ENCODE results near the gene INTS3. TPM values are rescaled to one million over a fixed set of nuclear protein-coding genes. Genes with fewer than 3 reads are reported as not detected.
"Not testable (repeated sequence)": the region's sequence is repeated elsewhere in the genome, so short reads cannot be mapped to it uniquely, and the experiment has no call there.

The INTS3 gene
- total RNA-seq, 4 donors from 2014 or later: 16.1 to 28.0 (median 19.9) TPM

- Histone ChIP-seq H3K9me3 (no peaks in the 10 kb centered on the region), H3K36me3 (no peaks in the 10 kb centered on the region), H3K27ac (peak overlapping the region in 1 of 4 donors; percentile 13), H3K4me3 (no peak overlapping the region), H3K4me1 (peaks cover 30 to 33% of the 10 kb centered on the region in 2 donors), H3K27me3 (no peaks in the 10 kb centered on the region)
- in situ Hi-C loops (cut with MboI; ENCODE audit: low sequenced_read_pairs in 4 of 4) (no loop called here), intact Hi-C loops (cut with DNase I; ENCODE audit: low total_unique reads) (no loop called here)
- no peak for ATAC-seq
- no peak for DNase-seq
- TF ChIP-seq POLR2A (IDR thresholded peaks at IDR 0.05) (no peak), CTCF (IDR thresholded peaks at IDR 0.05 in 4 of 5, conservative IDR thresholded peaks at IDR 0.05 in 1 of 5) (no peak)
These were observed 52.7 kb downstream of the INTS3 start for GRCh38 chr1:153780551-153780950.

- intact Hi-C loops (cut with DNase I; ENCODE audit: low total_unique reads); H3K9me3 ChIP-seq; DNase-seq; H3K27me3 ChIP-seq; in situ Hi-C loops (cut with MboI; ENCODE audit: low sequenced_read_pairs in 4 of 4); ATAC-seq; H3K36me3 ChIP-seq: not testable (repeated sequence)
- peaks cover 14 to 28% of the 10 kb centered on the region in 2 donors for H3K4me1 ChIP-seq
- peak overlapping the region; percentile 59 to 91 (median 74) for H3K4me3 ChIP-seq
- H3K27ac ChIP-seq: peak overlapping the region; percentile 89 to 99 (median 94)
These were observed 54.8 kb downstream of the INTS3 start for GRCh38 chr1:153782648-153783047.

- ATAC-seq (peak; percentile 89 to 93), DNase-seq (peak; percentile 75 to 89)
- in situ Hi-C loops (cut with MboI; ENCODE audit: low sequenced_read_pairs in 4 of 4) (no loop called here), intact Hi-C loops (cut with DNase I; ENCODE audit: low total_unique reads) (no loop called here)
- TF ChIP-seq POLR2A (IDR thresholded peaks at IDR 0.05): peak; percentile 94 to 95
- TF ChIP-seq CTCF (IDR thresholded peaks at IDR 0.05 in 4 of 5, conservative IDR thresholded peaks at IDR 0.05 in 1 of 5): peak in 3 of 5 experiments; percentile 9 to 37 (median 19)
- Histone ChIP-seq H3K9me3 (no peaks in the 10 kb centered on the region), H3K27ac (peak overlapping the region; percentile 89 to 99 (median 94)), H3K27me3 (no peaks in the 10 kb centered on the region), H3K4me1 (peaks cover 7 to 20% of the 10 kb centered on the region in 2 donors), H3K4me3 (peak overlapping the region; percentile 59 to 91 (median 74)), H3K36me3 (no peaks in the 10 kb centered on the region)
These were observed 55.7 kb downstream of the INTS3 start for GRCh38 chr1:153783233-153784190.

GRCh38 chr1:153786038-153786790 is 58.4 kb downstream of the INTS3 start:
- no peak overlapping the region for H3K27ac ChIP-seq
- no peaks in the 10 kb centered on the region for H3K27me3 ChIP-seq
- intact Hi-C loops (cut with DNase I; ENCODE audit: low total_unique reads) (no loop called here), in situ Hi-C loops (cut with MboI; ENCODE audit: low sequenced_read_pairs in 4 of 4) (loop anchor here in 1 of 4 donors (5.0 kb wide), 1 partner anchor 201 kb away; the partner anchor contains the start of gene RAB13)
- DNase-seq (no peak), ATAC-seq (no peak)
- H3K9me3 ChIP-seq: no peaks in the 10 kb centered on the region
- TF ChIP-seq CTCF (IDR thresholded peaks at IDR 0.05 in 4 of 5, conservative IDR thresholded peaks at IDR 0.05 in 1 of 5): no peak
- no peak for TF ChIP-seq POLR2A (IDR thresholded peaks at IDR 0.05)
- H3K4me1 ChIP-seq: peaks cover 18 to 26% of the 10 kb centered on the region in 2 donors
- no peaks in the 10 kb centered on the region for H3K36me3 ChIP-seq
- no peak overlapping the region for H3K4me3 ChIP-seq
